ENCODE data around the gene SLC35E2B.

Gene SLC35E2B

DNA sequence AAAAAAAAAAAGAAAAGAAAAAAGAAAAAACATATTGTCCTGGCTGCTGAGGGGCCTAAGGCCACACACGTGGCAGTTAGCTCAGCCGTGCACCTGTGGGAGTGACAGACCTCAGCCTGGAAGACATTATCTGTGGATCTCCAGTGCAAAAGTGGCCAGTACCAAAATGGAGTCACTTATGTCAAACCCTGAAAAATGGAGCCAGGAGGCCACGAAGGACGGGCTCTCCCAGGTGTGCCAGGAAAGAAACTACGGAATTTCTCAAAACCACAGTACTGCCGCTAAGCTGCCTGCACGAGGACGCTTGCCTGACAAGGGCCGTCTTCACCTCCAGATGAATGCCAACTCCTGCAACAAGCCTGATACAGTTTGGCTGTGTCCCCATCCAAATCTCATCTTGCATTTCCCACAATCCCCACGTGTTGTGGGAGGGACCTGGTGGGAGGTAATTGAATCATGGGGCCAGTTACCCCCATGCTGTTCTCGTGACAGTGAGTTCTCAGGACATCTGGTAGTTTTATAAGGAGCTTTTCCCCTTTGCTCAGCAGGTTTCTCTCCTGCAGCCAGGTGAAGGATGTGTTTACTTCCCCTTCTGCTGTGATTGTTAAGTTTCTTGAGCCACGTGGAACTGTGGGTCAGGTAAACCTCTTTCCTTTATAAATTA, 82.6 kb downstream of the SLC35E2B start:
- DNase-seq (ENCODE audit: low read depth): no peak
